GM23338 (cell line): Measurements from ENCODE around the gene MYO1E.

Source experiments
- CREB1 ChIP-seq: fragments of 250-450 bp; sonication (Bioruptor Pico); IDR thresholded peaks from 2 replicates; pipeline ENCODE4 v1.5.0; 2020; ENCODE audit warnings: low read depth, mild to moderate bottlenecking, moderate library complexity
- ETS1 ChIP-seq: IDR thresholded peaks from 2 replicates; pipeline ENCODE4 v1.6.1; 2016; ENCODE audit warnings: antibody characterized with exemption
- EZH2 ChIP-seq: fragments of 200-600 bp; sonication (generic); IDR thresholded peaks from one replicate; pipeline ENCODE4 v1.8.0; 2017; ENCODE audit warnings: antibody characterized with exemption, mild to moderate bottlenecking, low read depth; ENCODE audit not compliant: unreplicated experiment
- EZH2phosphoT487 ChIP-seq: fragments of 200-600 bp; sonication (generic); IDR thresholded peaks from one replicate; pipeline ENCODE4 v1.8.1; 2018; ENCODE audit warnings: antibody characterized with exemption; ENCODE audit not compliant: unreplicated experiment
- JUNB ChIP-seq: IDR thresholded peaks from one replicate; pipeline ENCODE4 v1.6.1; 2016; ENCODE audit warnings: antibody characterized with exemption; ENCODE audit not compliant: unreplicated experiment
- NANOG ChIP-seq: IDR thresholded peaks from 2 replicates; pipeline ENCODE4 v1.6.1; 2016; ENCODE audit warnings: antibody characterized with exemption, borderline replicate concordance
- POLR2AphosphoS5 ChIP-seq: IDR thresholded peaks from 2 replicates; pipeline ENCODE4 v1.6.1; 2016; ENCODE audit warnings: antibody characterized with exemption, low read depth
- ZNF331 ChIP-seq: fragments of 250-450 bp; sonication (Bioruptor Pico); IDR thresholded peaks from 2 replicates; pipeline ENCODE4 v1.5.0; 2020; ENCODE audit warnings: low read depth, mild to moderate bottlenecking, moderate library complexity
- TF ChIP-seq, protein P1 (sequence below), 2 experiments: fragments of 200-600 bp in 1 of 2; sonication (generic) in 1 of 2; conservative IDR thresholded peaks; 2 replicates each; pipeline versions ENCODE4 v1.5.1 to v1.6.1; 2016 to 2017; ENCODE audit warnings: antibody characterized with exemption in 2 of 2, low read depth in 2 of 2, mild to moderate bottlenecking in 2 of 2, moderate library complexity in 1 of 2
- TF ChIP-seq, protein P2 (sequence below): IDR thresholded peaks from one replicate; pipeline ENCODE4 v1.6.1; 2018; ENCODE audit warnings: antibody characterized with exemption; ENCODE audit not compliant: unreplicated experiment

- TF ChIP-seq POLR2AphosphoS5 (no peak), NANOG (no peak), CREB1 (no peak), JUNB (no peak), ETS1 (no peak), EZH2 (no peak), EZH2phosphoT487 (no peak), ZNF331 (no peak)
- TF ChIP-seq, protein P1, sequence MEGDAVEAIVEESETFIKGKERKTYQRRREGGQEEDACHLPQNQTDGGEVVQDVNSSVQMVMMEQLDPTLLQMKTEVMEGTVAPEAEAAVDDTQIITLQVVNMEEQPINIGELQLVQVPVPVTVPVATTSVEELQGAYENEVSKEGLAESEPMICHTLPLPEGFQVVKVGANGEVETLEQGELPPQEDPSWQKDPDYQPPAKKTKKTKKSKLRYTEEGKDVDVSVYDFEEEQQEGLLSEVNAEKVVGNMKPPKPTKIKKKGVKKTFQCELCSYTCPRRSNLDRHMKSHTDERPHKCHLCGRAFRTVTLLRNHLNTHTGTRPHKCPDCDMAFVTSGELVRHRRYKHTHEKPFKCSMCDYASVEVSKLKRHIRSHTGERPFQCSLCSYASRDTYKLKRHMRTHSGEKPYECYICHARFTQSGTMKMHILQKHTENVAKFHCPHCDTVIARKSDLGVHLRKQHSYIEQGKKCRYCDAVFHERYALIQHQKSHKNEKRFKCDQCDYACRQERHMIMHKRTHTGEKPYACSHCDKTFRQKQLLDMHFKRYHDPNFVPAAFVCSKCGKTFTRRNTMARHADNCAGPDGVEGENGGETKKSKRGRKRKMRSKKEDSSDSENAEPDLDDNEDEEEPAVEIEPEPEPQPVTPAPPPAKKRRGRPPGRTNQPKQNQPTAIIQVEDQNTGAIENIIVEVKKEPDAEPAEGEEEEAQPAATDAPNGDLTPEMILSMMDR (conservative IDR thresholded peaks at IDR 0.05; ENCODE audit: low read depth in 2 of 2), result no peak
- TF ChIP-seq, protein P2, sequence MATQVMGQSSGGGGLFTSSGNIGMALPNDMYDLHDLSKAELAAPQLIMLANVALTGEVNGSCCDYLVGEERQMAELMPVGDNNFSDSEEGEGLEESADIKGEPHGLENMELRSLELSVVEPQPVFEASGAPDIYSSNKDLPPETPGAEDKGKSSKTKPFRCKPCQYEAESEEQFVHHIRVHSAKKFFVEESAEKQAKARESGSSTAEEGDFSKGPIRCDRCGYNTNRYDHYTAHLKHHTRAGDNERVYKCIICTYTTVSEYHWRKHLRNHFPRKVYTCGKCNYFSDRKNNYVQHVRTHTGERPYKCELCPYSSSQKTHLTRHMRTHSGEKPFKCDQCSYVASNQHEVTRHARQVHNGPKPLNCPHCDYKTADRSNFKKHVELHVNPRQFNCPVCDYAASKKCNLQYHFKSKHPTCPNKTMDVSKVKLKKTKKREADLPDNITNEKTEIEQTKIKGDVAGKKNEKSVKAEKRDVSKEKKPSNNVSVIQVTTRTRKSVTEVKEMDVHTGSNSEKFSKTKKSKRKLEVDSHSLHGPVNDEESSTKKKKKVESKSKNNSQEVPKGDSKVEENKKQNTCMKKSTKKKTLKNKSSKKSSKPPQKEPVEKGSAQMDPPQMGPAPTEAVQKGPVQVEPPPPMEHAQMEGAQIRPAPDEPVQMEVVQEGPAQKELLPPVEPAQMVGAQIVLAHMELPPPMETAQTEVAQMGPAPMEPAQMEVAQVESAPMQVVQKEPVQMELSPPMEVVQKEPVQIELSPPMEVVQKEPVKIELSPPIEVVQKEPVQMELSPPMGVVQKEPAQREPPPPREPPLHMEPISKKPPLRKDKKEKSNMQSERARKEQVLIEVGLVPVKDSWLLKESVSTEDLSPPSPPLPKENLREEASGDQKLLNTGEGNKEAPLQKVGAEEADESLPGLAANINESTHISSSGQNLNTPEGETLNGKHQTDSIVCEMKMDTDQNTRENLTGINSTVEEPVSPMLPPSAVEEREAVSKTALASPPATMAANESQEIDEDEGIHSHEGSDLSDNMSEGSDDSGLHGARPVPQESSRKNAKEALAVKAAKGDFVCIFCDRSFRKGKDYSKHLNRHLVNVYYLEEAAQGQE, result no peak
Observed at GRCh38 chr15:59150185-59150584, 222.5 kb downstream of the MYO1E start.
